Measurements from ENCODE around the gene MAGEA9B. TPM values are rescaled to one million over a fixed set of nuclear protein-coding genes. Genes with fewer than 3 reads are reported as not detected.

The MAGEA9B gene
- total and polyA plus RNA-seq, 2 of the 4 experiments (the other 2 are of a cell fraction) = not detected

GRCh38 chrX:149618871-149619270 lies 31.6 kb upstream of the MAGEA9B start:
- Histone ChIP-seq H3K9me3 (ENCODE audit: control insufficient read depth, insufficient read depth, low read length) (no peaks in the 10 kb centered on the region), H2AK5ac (ENCODE audit: low read depth, low read length) (no peak overlapping the region), H3K4me3 (ENCODE audit: insufficient read depth, low read depth, low read length) (no peak overlapping the region), H3K9ac (ENCODE audit: low read depth, low read length) (no peak overlapping the region), H3K4me2 (ENCODE audit: low read depth, low read length) (no peak overlapping the region), H2AK9ac (replicated peaks; ENCODE audit: low read depth, low read length, poor library complexity) (no peak overlapping the region), H2BK5ac (ENCODE audit: low read depth, low read length, poor library complexity, severe bottlenecking) (no peak overlapping the region), H3K18ac (ENCODE audit: low read depth, low read length) (no peak overlapping the region), H3K4ac (ENCODE audit: low read depth, low read length) (no peak overlapping the region), H4K5ac (ENCODE audit: low read depth, low read length) (no peak overlapping the region), H3K56ac (ENCODE audit: extremely low read depth, insufficient read depth, low read length) (no peak overlapping the region), H4K20me1 (ENCODE audit: insufficient read depth, low read length) (no peaks in the 10 kb centered on the region), H2BK20ac (ENCODE audit: low read depth, low read length) (no peak overlapping the region), H3K14ac (replicated peaks; ENCODE audit: low read depth, low read length) (no peak overlapping the region), H4K91ac (ENCODE audit: insufficient read depth, low read depth, low read length) (no peak overlapping the region), H2AFZ (replicated peaks; ENCODE audit: low read length, poor library complexity) (no peak overlapping the region), H3K36me3 (ENCODE audit: control insufficient read depth, insufficient read depth, low read length) (no peaks in the 10 kb centered on the region), H3K4me1 (ENCODE audit: control insufficient read depth, insufficient read depth, low read length) (no peaks in the 10 kb centered on the region), H2BK120ac (ENCODE audit: low read depth, low read length) (no peak overlapping the region), H3K27ac (ENCODE audit: insufficient read depth, low read length) (no peak overlapping the region), H3K27me3 (ENCODE audit: control insufficient read depth, insufficient read depth, low read length) (no peaks in the 10 kb centered on the region), H3K79me1 (ENCODE audit: low read depth in 1 of 2, low read length in 2 of 2) (peaks cover 0 to 6% of the 10 kb centered on the region in 2 experiments; a peak in 1 of 4 replicates), H2BK15ac (ENCODE audit: low read depth, low read length) (no peak overlapping the region), H3K9me1 (ENCODE audit: insufficient read depth, low read length) (no peaks in the 10 kb centered on the region), H3K23ac (ENCODE audit: low read depth, low read length) (no peak overlapping the region), H4K8ac (ENCODE audit: low read depth in 2 of 2, low read length in 2 of 2) (no peak overlapping the region)
- TF ChIP-seq MAZ (IDR thresholded peaks at IDR 0.05; ENCODE audit: borderline replicate concordance, low read depth, low read length) (no peak), ELK1 (IDR thresholded peaks at IDR 0.05; ENCODE audit: borderline replicate concordance, low read depth, low read length) (no peak), CTCF (conservative IDR thresholded peaks at IDR 0.05; ENCODE audit: low read depth, low read length) (no peak), USF2 (IDR thresholded peaks at IDR 0.05; ENCODE audit: low read depth, low read length) (no peak), CHD1 (IDR thresholded peaks at IDR 0.05; ENCODE audit: low read depth, low read length) (no peak), NFE2L2 (IDR thresholded peaks at IDR 0.05; ENCODE audit: low read depth, low read length) (no peak), BHLHE40 (IDR thresholded peaks at IDR 0.05; ENCODE audit: low read depth, low read length) (no peak), RAD21 (IDR thresholded peaks at IDR 0.05; ENCODE audit: low read length) (no peak), MAFK (IDR thresholded peaks at IDR 0.05; ENCODE audit: low read depth, low read length) (no peak), SMC3 (IDR thresholded peaks at IDR 0.05; ENCODE audit: low read depth, low read length) (no peak), POLR2A (IDR thresholded peaks at IDR 0.05; ENCODE audit: low read depth, low read length) (no peak), CEBPB (IDR thresholded peaks at IDR 0.05; ENCODE audit: low read depth, low read length) (no peak), RFX5 (IDR thresholded peaks at IDR 0.05; ENCODE audit: low read depth, low read length) (no peak), RCOR1 (IDR thresholded peaks at IDR 0.05; ENCODE audit: insufficient replicate concordance, low read length) (no peak), MXI1 (IDR thresholded peaks at IDR 0.05; ENCODE audit: borderline replicate concordance, low read depth, low read length) (no peak)
- no TSS peak for BruUV-seq (replicated peaks)
- no CpG with 5 or more reads among the region's 3 CpGs for WGBS, 2 experiments (ENCODE audit: extremely low coverage in 2 of 2, insufficient read length in 1 of 2)
- POLR2A ChIA-PET (ENCODE audit: unreplicated experiment) = interaction anchor here (0.6 kb wide), 1 partner anchor 9 kb away, joined by 4 read pairs; no protein-coding TSS in a partner anchor
- dilution Hi-C loops (cut with HindIII; ENCODE audit: low sequenced_read_pairs, unreplicated experiment) = no loop called here
- no peak for DNase-seq
- ATAC-seq (ENCODE audit: low read depth) = no peak
- in situ Hi-C loops (cut with MboI; ENCODE audit: low sequenced_read_pairs) = no loop called here
- CTCF ChIA-PET = interaction anchor here (0.7 kb wide), 1 partner anchor 11 kb away, joined by 5 read pairs; no protein-coding TSS in a partner anchor
- intact Hi-C loops (cut with micrococcal nuclease) = no loop called here
